ENCODE measurements around the gene SIAH3.

The SIAH3 gene

DNA sequence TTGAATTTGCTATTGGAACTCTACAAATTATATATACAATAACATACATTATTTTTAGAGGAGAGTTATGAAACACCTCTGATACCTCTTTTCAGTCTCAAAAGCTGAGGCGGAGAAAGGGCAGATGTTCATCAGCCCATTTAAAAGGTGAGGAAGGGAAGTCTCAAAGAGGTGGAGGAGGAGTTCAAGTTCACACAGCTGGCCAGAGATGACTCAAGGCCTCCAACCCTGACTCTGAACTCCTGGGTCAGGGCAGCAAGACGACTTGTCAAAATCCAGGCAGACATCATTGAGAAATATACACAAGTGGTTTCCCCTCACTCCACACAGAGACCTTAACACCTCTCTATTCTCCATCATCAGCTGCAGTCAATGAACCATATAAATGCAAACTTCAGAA is 2.1 kb downstream of the SIAH3 start:
- peaks cover 55% of the 10 kb centered on the region for H3K27me3 Mint-ChIP-seq (ENCODE audit: low read depth)
- DNase-seq (ENCODE audit: low spot score) = no peak
- no peak overlapping the region for H3K4me3 Mint-ChIP-seq
- peaks cover 44% of the 10 kb centered on the region for H3K4me1 Mint-ChIP-seq (ENCODE audit: low read depth)
- H3K9me3 Mint-ChIP-seq = peaks cover 5% of the 10 kb centered on the region
- no peak overlapping the region for H3K27ac Mint-ChIP-seq
- H3K36me3 Mint-ChIP-seq (ENCODE audit: low read depth) = no peaks in the 10 kb centered on the region

DNA sequence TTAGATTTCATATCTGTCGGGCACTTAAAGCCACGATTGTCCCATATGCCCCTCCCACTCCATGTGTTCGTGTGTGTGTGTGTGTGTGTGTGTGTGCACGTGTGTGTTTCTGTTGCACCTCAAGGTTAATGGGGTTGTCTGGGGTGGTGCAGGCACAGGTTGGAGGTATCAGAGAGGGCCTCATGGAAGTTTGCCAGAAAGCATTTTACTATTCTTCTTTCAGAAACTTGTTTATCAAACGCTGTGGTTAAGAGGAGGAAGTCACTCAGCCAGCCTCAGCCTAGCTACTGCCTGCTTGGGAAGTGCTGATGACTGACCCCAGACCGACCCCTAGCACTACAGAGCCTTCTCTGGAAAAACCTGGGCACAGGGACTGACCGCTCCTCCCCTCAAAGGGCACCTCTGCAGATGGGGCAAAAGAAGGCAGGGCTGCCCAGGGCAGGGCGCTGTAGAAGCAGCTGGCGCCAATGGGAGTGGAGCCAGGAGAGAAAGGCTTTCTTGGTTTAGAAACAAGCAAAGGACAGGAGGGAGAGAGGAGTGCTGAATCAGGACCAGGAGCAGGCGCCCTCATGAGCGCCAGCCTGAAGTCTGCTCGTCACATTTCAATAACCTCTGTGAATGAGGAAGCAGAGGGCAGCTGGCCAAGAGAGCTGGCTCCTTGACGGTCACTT is 3.9 kb downstream of the SIAH3 start:
- peaks cover 45% of the 10 kb centered on the region for H3K27me3 Mint-ChIP-seq (ENCODE audit: low read depth)
- no peaks in the 10 kb centered on the region for H3K36me3 Mint-ChIP-seq (ENCODE audit: low read depth)
- no peak for DNase-seq (ENCODE audit: low spot score)
- no peaks in the 10 kb centered on the region for H3K9me3 Mint-ChIP-seq
- peaks cover 44% of the 10 kb centered on the region for H3K4me1 Mint-ChIP-seq (ENCODE audit: low read depth)
- peak overlapping the region; percentile 70 for H3K27ac Mint-ChIP-seq
- H3K4me3 Mint-ChIP-seq = peak overlapping the region; percentile 77

DNA sequence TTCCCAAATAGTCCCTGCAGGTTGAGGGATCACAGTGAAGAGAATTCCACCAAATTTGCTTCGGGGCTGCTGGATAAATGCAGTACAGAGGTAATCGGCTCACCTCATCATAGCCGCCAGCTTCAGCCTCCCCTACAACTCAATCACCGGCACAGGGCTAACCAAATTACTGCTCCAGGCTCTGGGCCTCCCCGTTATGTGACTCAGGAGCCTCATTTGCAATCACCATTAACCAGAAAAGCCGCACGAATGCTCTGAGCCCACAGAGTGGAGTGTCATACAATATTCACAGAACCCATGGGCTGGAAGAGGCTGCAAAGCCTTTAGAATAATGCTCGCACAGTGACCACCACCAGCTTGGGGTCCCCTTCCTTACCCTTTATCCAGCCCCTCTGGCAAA is 4.9 kb downstream of the SIAH3 start:
- no peaks in the 10 kb centered on the region for H3K9me3 Mint-ChIP-seq

DNA sequence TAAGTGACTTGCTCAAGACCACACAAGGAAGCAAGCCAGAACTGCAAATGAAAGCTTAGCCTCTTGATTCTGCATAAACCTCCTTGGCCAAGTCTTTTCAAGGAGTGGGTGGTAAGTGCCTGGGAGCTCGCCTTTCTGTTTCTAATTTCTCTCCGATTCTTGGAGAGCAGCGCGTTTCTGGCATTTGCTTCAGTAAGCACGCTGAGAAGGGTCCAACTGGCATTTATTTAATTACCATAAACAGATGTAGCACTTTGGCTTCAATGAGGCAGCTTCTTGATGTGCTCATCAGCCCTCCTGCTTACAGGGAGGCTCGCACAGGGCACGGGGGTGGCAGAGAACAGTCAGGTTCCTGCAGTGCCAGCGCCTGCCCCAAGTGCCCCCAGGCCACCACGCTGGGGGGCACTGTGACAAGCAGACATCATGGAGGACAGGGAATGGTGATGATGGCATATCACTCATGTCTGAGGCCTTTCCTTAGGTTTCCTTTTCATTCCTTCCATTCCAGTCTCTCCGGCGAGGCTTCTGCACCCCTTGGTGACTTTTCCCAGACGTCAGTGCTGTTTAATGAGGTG is 13.3 kb downstream of the SIAH3 start:
- Mint-ChIP-seq H3K27me3 (ENCODE audit: low read depth) (no peaks in the 10 kb centered on the region), H3K36me3 (ENCODE audit: low read depth) (no peaks in the 10 kb centered on the region), H3K4me1 (ENCODE audit: low read depth) (no peaks in the 10 kb centered on the region), H3K27ac (no peak overlapping the region), H3K9me3 (no peaks in the 10 kb centered on the region), H3K4me3 (no peak overlapping the region)
- no peak for DNase-seq (ENCODE audit: low spot score)

More for the DNA sequence above, 4.9 kb downstream of the SIAH3 start:
- Mint-ChIP-seq H3K27ac (no peak overlapping the region), H3K4me3 (no peak overlapping the region), H3K36me3 (ENCODE audit: low read depth) (no peaks in the 10 kb centered on the region), H3K27me3 (ENCODE audit: low read depth) (peaks cover 36% of the 10 kb centered on the region), H3K4me1 (ENCODE audit: low read depth) (peaks cover 43% of the 10 kb centered on the region)
- DNase-seq (ENCODE audit: low spot score) = no peak

DNA sequence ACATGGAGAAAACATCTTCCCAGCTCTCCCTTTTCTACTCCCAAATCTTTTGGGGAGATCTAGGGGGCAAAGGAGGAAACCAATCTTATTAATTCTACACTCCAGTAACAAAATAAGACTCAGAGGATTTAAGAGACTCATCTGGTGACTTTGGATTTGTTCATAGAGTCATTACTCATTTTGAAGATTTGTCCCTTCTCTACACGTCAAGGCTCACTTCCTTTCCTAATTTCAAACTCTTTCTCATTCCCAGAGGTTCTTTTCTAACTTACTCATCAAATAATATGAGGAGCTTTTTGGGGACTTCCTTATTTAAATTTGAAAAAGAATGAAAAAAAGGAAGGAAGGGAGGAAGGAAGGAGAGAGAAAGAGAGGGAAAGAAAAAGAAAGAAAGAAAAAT is 14.4 kb downstream of the SIAH3 start:
- Mint-ChIP-seq H3K27me3 (ENCODE audit: low read depth) (no peaks in the 10 kb centered on the region), H3K27ac (no peak overlapping the region), H3K9me3 (no peaks in the 10 kb centered on the region), H3K36me3 (ENCODE audit: low read depth) (no peaks in the 10 kb centered on the region), H3K4me3 (no peak overlapping the region), H3K4me1 (ENCODE audit: low read depth) (no peaks in the 10 kb centered on the region)
- DNase-seq (ENCODE audit: low spot score) = no peak

DNA sequence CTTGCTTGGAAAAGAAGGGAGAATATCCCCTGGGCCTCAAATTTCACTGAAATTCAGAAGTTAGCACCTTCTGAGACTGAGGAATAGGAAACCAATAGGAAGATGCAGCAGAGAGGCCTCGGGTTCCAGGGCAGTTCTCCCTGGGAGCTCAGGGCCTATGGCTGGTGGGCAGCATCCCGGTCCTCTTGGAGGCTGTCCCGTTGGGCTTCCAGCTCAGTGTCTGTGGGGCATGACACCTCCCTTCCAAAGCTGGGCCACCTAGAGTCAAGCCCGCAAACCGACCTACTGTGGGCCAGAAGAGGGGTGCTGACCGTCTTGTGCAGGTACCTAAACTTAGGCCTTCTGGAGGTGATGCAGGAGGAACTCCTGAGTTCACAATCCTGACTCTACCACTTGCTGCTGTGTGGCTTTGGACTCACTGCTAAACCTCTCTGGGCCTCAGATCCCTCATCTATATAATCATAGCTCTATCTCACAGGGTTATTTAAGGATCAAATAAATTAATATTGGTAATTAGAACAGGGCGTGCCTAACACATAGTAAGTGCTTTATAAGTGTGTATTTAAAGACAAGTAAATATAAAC is 17.1 kb downstream of the SIAH3 start:
- no peak overlapping the region for H3K4me3 Mint-ChIP-seq
- no peaks in the 10 kb centered on the region for H3K36me3 Mint-ChIP-seq (ENCODE audit: low read depth)
- H3K9me3 Mint-ChIP-seq = no peaks in the 10 kb centered on the region
- no peaks in the 10 kb centered on the region for H3K4me1 Mint-ChIP-seq (ENCODE audit: low read depth)
- H3K27ac Mint-ChIP-seq = no peak overlapping the region
- no peaks in the 10 kb centered on the region for H3K27me3 Mint-ChIP-seq (ENCODE audit: low read depth)
- no peak for DNase-seq (ENCODE audit: low spot score)

DNA sequence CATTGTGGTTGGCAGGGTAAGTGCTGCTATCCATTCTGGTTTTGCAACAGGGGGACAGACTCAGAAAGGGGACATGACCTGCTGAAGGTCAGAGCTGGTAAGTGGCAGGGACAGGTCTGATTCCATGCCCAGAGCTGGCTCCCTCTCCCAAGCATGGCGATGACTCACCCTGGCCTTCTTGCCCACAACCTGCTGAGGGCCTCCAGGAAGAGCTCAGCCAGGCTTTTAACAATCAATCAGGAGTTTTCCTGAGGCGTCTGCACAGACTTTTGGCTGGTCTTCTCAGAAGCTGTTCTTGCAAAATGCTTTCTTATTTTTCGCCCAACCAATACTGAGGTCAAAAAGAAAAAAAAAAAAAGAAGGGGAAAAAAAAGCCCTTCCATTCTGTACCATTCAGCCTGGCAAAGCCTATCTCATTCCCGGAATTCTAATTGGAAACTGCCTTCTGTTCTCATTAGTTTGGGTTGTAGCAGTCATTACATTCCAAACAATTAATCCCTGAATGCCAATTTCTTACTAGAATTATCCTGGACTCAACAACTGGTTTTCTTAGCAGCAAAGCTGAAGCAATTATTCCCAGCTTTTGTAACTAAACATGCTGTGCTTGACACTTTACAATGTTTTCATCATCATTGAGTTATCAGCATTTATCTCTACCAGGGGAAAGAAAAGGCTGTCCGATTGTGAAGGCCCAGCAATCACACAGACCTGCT is 17.7 kb downstream of the SIAH3 start:
- H3K4me3 Mint-ChIP-seq = no peak overlapping the region
- H3K4me1 Mint-ChIP-seq (ENCODE audit: low read depth) = no peaks in the 10 kb centered on the region
- H3K9me3 Mint-ChIP-seq = no peaks in the 10 kb centered on the region
- H3K36me3 Mint-ChIP-seq (ENCODE audit: low read depth) = no peaks in the 10 kb centered on the region
- no peak overlapping the region for H3K27ac Mint-ChIP-seq
- H3K27me3 Mint-ChIP-seq (ENCODE audit: low read depth) = no peaks in the 10 kb centered on the region
- no peak for DNase-seq (ENCODE audit: low spot score)

DNA sequence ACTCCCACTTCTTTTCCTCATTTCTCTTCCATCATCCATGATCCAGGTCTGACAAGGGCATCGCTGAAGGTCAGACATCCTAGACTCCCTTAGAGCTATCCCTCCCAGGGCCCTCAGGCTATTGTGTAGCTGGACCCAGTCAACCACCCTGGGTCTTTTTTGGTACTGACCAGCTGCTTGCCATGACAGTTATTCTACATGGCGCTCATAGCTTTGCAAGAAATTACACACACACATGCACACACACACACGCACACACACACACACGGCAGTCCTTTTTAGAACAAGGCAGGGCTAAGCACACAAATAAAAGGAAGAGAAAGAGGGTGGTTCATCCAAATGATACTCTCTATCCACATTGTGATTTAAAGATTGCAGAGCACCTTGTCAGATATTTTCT is 18.3 kb downstream of the SIAH3 start:
- H3K4me3 Mint-ChIP-seq = no peak overlapping the region
- H3K9me3 Mint-ChIP-seq = no peaks in the 10 kb centered on the region
- H3K27me3 Mint-ChIP-seq (ENCODE audit: low read depth) = no peaks in the 10 kb centered on the region
- no peaks in the 10 kb centered on the region for H3K36me3 Mint-ChIP-seq (ENCODE audit: low read depth)
- H3K4me1 Mint-ChIP-seq (ENCODE audit: low read depth) = no peaks in the 10 kb centered on the region
- H3K27ac Mint-ChIP-seq = no peak overlapping the region
- DNase-seq (ENCODE audit: low spot score) = no peak

DNA sequence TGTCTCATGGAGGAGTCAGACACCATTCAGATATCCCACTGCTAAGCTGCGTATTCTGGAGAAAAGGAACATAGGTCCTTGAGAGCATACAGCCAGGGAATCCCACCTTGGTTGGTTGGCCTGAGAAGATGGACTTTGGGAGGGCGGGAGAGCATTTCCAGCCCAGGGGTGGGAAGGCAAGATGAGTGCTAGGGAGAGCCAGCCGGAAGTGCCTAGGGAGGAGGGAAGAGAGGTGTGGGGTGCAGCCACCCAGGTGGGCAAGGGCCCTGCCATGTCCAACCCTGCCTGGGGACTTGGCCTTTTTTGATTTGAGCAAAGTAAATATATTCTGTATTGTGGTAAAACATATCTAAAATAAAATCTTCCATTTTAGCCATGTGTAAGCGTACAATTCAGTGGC is 19.7 kb downstream of the SIAH3 start:
- Mint-ChIP-seq H3K4me3 (no peak overlapping the region), H3K9me3 (no peaks in the 10 kb centered on the region), H3K36me3 (ENCODE audit: low read depth) (no peaks in the 10 kb centered on the region), H3K27me3 (ENCODE audit: low read depth) (no peaks in the 10 kb centered on the region), H3K27ac (no peak overlapping the region), H3K4me1 (ENCODE audit: low read depth) (no peaks in the 10 kb centered on the region)
- no peak for DNase-seq (ENCODE audit: low spot score)

DNA sequence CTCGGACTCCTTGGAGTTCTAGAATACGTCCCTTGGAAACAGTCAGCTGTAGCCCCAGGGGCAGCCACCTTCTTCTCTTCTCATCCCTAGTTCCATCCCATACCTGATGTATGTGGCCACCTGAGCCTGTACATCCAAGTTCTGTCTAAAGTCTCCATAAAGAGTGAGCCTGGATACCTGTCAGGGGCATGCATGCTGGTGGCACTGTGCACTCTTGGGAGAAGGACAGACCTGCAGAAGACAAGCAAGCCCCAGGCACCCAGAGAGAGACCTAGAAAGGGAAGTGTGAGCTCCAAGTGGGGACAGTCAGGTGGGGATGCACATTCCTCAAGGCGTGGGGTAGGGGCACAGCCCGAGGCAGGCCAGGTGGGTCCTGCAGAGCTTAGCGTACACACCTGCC is 21.4 kb downstream of the SIAH3 start:
- Mint-ChIP-seq H3K27me3 (ENCODE audit: low read depth) (no peaks in the 10 kb centered on the region), H3K4me3 (no peak overlapping the region), H3K4me1 (ENCODE audit: low read depth) (no peaks in the 10 kb centered on the region), H3K9me3 (no peaks in the 10 kb centered on the region), H3K27ac (no peak overlapping the region), H3K36me3 (ENCODE audit: low read depth) (no peaks in the 10 kb centered on the region)
- DNase-seq (ENCODE audit: low spot score) = no peak

DNA sequence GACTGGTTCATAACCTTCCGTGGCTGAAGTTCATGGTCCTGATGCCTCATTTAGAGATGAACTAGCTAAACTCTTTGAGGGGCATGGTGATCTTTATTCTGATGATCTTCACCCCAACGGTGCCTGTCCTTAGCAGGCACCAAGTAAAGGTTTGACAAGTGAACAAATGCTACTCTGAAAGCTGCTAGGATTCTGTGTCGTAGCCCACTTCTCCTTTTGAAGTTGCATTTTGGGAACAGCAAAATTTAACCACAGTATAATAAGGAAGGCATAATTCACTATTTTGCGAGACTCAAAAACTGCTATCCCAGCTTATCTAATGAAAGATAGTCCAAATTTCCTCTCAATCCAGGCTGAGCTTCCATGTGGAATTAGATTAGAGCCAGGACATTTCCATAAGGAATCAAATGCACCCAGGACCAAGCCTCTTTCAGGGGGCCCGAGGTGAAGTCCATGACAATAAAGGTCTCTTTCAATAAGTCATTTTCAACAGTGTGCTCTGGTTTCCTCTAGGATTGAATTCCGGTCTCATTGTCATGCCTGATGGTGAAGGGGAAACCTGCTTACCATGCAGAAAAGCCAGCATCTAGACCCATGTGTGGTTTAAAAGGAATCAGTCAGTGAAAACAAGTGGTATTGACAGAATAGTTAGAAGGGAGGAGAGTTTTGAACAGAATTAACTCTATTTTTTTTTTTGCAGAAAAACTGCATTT is 23.1 kb downstream of the SIAH3 start:
- no peaks in the 10 kb centered on the region for H3K9me3 Mint-ChIP-seq
- H3K4me1 Mint-ChIP-seq (ENCODE audit: low read depth) = no peaks in the 10 kb centered on the region
- no peaks in the 10 kb centered on the region for H3K27me3 Mint-ChIP-seq (ENCODE audit: low read depth)
- H3K36me3 Mint-ChIP-seq (ENCODE audit: low read depth) = no peaks in the 10 kb centered on the region
- no peak overlapping the region for H3K27ac Mint-ChIP-seq
- DNase-seq (ENCODE audit: low spot score) = no peak
- H3K4me3 Mint-ChIP-seq = no peak overlapping the region

DNA sequence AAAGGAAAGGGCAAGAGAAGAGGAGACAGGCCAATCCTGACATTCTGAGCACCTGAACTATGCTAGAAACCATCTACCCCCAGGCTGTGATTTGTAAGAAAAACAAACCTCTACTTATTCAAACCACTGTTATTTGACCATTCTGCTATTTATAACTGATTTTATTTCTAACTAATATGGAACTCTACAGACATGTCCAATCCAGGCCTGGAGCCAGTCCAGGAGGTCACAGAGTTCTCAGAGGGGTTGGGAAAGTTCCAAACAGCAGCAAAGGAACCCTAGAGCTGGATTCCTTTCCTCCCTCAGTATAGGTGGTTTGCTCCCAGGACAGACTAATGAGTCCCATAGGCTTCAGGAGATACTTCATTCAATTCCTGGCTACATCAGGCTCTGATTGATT is 24.2 kb downstream of the SIAH3 start:
- Mint-ChIP-seq H3K9me3 (no peaks in the 10 kb centered on the region), H3K4me3 (no peak overlapping the region), H3K4me1 (ENCODE audit: low read depth) (no peaks in the 10 kb centered on the region), H3K27me3 (ENCODE audit: low read depth) (no peaks in the 10 kb centered on the region), H3K27ac (no peak overlapping the region), H3K36me3 (ENCODE audit: low read depth) (no peaks in the 10 kb centered on the region)
- DNase-seq (ENCODE audit: low spot score) = no peak

DNA sequence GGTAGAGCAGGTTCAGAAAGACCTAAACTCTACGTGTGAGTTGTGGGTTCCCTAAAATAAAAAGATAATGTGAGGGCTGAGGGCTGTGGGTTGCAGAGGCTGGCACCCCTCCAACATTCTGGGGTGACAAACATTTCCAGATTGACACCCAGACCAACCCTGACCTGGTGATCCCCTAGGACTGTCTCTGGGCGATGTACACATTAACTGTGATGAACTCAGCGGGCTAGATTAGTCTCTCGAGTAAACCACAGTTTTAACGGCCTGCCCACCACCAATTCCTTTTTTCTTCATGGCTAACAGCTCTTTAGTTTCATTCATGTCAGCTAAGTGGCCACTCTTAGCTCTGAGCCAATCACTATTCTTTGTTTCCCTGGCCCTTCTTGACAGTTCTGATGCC is 24.8 kb downstream of the SIAH3 start:
- Mint-ChIP-seq H3K9me3 (no peaks in the 10 kb centered on the region), H3K36me3 (ENCODE audit: low read depth) (no peaks in the 10 kb centered on the region), H3K27ac (no peak overlapping the region), H3K4me1 (ENCODE audit: low read depth) (no peaks in the 10 kb centered on the region), H3K4me3 (no peak overlapping the region), H3K27me3 (ENCODE audit: low read depth) (no peaks in the 10 kb centered on the region)
- no peak for DNase-seq (ENCODE audit: low spot score)

DNA sequence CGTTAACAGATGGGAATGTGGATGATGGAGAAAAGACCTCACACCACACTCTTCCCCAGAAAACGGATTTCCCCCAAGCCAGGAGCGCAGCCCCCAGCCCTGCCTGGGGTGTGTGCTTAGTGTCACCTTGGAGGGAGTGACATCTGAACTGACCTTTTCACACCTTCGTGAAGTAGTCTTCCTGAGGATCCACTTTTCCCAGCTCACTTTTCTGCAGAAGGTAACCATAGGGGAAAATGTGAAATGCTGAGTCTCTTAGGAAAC is 26.2 kb downstream of the SIAH3 start:
- no peak for DNase-seq (ENCODE audit: low spot score)

More for the DNA sequence above, 26.2 kb downstream of the SIAH3 start:
- Mint-ChIP-seq H3K9me3 (no peaks in the 10 kb centered on the region), H3K36me3 (ENCODE audit: low read depth) (no peaks in the 10 kb centered on the region), H3K27ac (no peak overlapping the region), H3K4me1 (ENCODE audit: low read depth) (no peaks in the 10 kb centered on the region), H3K27me3 (ENCODE audit: low read depth) (no peaks in the 10 kb centered on the region), H3K4me3 (no peak overlapping the region)

Measured in T-helper 2 cell treated with Interferon-gamma antibody and Interleukin-4, amounts not matched to agents 5 μg/mL and 100 μg/mL, for 36 hours (primary cell).